ENCODE data around the gene GLRX3.

DNA sequence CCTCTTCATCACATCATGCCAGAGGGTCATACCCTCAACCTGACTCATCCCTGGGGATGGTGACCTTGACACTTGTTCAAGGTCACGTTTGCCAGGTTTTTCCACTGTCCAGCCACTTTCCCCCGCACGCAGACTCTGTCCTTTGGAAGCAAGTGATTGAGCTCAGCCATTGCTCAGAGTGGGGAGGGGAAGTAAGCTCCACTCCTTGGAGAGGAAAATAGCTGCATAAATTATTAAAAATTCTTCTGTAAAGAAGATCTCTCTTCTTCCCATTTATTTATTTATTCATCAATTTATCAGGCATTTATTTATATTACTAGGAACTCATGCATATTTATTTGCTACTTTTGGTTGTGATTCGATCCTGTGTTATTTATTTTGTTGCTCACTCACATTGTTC is 88.0 kb downstream of the GLRX3 start:
- TF ChIP-seq, protein P1, sequence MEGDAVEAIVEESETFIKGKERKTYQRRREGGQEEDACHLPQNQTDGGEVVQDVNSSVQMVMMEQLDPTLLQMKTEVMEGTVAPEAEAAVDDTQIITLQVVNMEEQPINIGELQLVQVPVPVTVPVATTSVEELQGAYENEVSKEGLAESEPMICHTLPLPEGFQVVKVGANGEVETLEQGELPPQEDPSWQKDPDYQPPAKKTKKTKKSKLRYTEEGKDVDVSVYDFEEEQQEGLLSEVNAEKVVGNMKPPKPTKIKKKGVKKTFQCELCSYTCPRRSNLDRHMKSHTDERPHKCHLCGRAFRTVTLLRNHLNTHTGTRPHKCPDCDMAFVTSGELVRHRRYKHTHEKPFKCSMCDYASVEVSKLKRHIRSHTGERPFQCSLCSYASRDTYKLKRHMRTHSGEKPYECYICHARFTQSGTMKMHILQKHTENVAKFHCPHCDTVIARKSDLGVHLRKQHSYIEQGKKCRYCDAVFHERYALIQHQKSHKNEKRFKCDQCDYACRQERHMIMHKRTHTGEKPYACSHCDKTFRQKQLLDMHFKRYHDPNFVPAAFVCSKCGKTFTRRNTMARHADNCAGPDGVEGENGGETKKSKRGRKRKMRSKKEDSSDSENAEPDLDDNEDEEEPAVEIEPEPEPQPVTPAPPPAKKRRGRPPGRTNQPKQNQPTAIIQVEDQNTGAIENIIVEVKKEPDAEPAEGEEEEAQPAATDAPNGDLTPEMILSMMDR (IDR thresholded peaks at IDR 0.05): no peak
- TF ChIP-seq POLR2A (IDR thresholded peaks at IDR 0.05): no peak
- TF ChIP-seq EP300 (IDR thresholded peaks at IDR 0.05): no peak

Data from tibial nerve (tissue), 4 donors.